GM12873 (cell line): ENCODE measurements around the gene NDUFAF3.

Source experiments
- CTCF ChIP-seq: IDR thresholded peaks from 2 replicates; pipeline ENCODE4 v1.5.1; 2012; ENCODE audit warnings: low read depth, mild to moderate bottlenecking, moderate library complexity, low read length, control low read depth; ENCODE audit not compliant: insufficient read depth; ENCODE audit errors: missing control alignments

The NDUFAF3 gene

GRCh38 chr3:49021213-49021812 is 608 bp upstream of the NDUFAF3 start:
- TF ChIP-seq CTCF, result no peak

DNA sequence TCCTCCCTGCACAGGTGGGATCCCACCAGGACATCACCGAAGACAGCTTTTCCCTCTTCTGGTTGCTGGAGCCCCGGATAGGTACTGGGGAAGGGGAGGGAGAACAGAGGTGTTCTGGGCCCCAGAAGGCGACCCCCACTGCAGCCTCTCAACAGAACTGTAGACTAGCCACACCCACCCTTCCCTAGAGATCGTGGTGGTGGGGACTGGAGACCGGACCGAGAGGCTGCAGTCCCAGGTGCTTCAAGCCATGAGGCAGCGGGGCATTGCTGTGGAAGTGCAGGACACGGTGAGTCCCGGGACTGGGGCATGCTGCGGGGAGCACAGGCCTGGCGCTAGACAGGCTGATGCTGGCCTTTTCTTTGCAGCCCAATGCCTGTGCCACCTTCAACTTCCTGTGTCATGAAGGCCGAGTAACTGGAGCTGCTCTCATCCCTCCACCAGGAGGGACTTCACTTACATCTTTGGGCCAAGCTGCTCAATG is 809 bp downstream of the NDUFAF3 start:
- no peak for TF ChIP-seq CTCF

GRCh38 chr3:49023775-49024174 is 1.9 kb downstream of the NDUFAF3 start:
- no peak for TF ChIP-seq CTCF

DNA sequence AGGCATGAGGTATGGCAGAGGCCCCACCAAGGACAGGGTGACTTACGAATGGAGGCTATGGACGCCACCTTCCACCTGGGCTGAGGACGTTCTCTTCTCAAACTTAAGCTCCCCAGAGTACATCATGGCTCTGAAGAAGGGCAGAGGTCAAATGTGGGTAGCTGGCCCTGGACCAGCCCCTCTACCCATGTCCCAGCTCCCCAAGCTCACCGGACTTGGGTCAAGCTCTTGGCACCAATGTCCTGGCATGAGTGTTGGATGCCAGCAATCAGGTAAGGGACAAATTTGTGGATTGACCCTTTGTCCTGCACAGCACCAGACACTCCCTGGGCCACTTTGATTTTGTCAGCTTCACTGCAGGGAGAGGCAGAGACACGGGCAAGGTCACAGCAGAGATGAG is 2.5 kb downstream of the NDUFAF3 start:
- TF ChIP-seq CTCF, result no peak

GRCh38 chr3:49025005-49025792 is 3.3 kb downstream of the NDUFAF3 start:
- no peak for TF ChIP-seq CTCF

GRCh38 chr3:49025793-49026520 is 4.0 kb downstream of the NDUFAF3 start:
- no peak for TF ChIP-seq CTCF

- TF ChIP-seq CTCF, result no peak
These were observed 4.6 kb downstream of the NDUFAF3 start for GRCh38 chr3:49026536-49026935.
